Breast epithelium (tissue), 3 donors: Measurements from ENCODE around the gene PDZD4.

Source experiments
- POLR2A ChIP-seq: fragments of 450-650 bp; IDR thresholded peaks from one replicate; pipeline ENCODE4 v1.6.1; 2016; ENCODE audit warnings: antibody characterized with exemption, mild to moderate bottlenecking, moderate library complexity
- POLR2AphosphoS5 ChIP-seq, 3 donors: sonication (generic); formaldehyde crosslinking; IDR thresholded peaks; one replicate each; pipeline ENCODE4 v1.6.1; 2017; ENCODE audit warnings: antibody characterized with exemption in 3 of 3
- TF ChIP-seq, protein P1 (sequence below), 3 donors: fragments of 450-650 bp; IDR thresholded peaks; one replicate each; pipeline ENCODE4 v1.5.1; 2016 to 2017; ENCODE audit warnings: antibody characterized with exemption in 3 of 3, mild to moderate bottlenecking in 3 of 3, moderate library complexity in 3 of 3

- TF ChIP-seq, protein P1, sequence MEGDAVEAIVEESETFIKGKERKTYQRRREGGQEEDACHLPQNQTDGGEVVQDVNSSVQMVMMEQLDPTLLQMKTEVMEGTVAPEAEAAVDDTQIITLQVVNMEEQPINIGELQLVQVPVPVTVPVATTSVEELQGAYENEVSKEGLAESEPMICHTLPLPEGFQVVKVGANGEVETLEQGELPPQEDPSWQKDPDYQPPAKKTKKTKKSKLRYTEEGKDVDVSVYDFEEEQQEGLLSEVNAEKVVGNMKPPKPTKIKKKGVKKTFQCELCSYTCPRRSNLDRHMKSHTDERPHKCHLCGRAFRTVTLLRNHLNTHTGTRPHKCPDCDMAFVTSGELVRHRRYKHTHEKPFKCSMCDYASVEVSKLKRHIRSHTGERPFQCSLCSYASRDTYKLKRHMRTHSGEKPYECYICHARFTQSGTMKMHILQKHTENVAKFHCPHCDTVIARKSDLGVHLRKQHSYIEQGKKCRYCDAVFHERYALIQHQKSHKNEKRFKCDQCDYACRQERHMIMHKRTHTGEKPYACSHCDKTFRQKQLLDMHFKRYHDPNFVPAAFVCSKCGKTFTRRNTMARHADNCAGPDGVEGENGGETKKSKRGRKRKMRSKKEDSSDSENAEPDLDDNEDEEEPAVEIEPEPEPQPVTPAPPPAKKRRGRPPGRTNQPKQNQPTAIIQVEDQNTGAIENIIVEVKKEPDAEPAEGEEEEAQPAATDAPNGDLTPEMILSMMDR (IDR thresholded peaks at IDR 0.05), result no peak
- TF ChIP-seq POLR2AphosphoS5 (IDR thresholded peaks at IDR 0.05), result no peak
- TF ChIP-seq POLR2A, result no peak
Measured at GRCh38 chrX:153776611-153777045, 53.7 kb downstream of the PDZD4 start.
